ENCODE results near the gene UNC5B.

UNC5B gene

GRCh38 chr10:71324743-71325142 lies 112.4 kb downstream of the UNC5B start:
- in situ Hi-C loops (cut with HindIII; ENCODE audit: low sequenced_read_pairs) = no loop called here
- H3K4me3 ChIP-seq (ENCODE audit: low read depth, low read length) = no peak overlapping the region
- TF ChIP-seq CTCF (IDR thresholded peaks at IDR 0.05; ENCODE audit: low read depth, low read length, missing control alignments) = no peak
- DNase-seq (ENCODE audit: low read depth) = no peak

- TF ChIP-seq CTCF (IDR thresholded peaks at IDR 0.05; ENCODE audit: low read depth, low read length, missing control alignments) = no peak
- H3K4me3 ChIP-seq (ENCODE audit: low read depth, low read length) = no peak overlapping the region
- in situ Hi-C loops (cut with HindIII; ENCODE audit: low sequenced_read_pairs) = no loop called here
- no peak for DNase-seq (ENCODE audit: low read depth)
Observed at GRCh38 chr10:71325267-71325666, 112.9 kb downstream of the UNC5B start.

GRCh38 chr10:71326464-71326881 lies 114.1 kb downstream of the UNC5B start:
- no peak for TF ChIP-seq CTCF (IDR thresholded peaks at IDR 0.05; ENCODE audit: low read depth, low read length, missing control alignments)
- in situ Hi-C loops (cut with HindIII; ENCODE audit: low sequenced_read_pairs) = no loop called here
- H3K4me3 ChIP-seq (ENCODE audit: low read depth, low read length) = no peak overlapping the region
- DNase-seq (ENCODE audit: low read depth) = no peak

- no peak for DNase-seq (ENCODE audit: low read depth)
- no peak for TF ChIP-seq CTCF (IDR thresholded peaks at IDR 0.05; ENCODE audit: low read depth, low read length, missing control alignments)
- H3K4me3 ChIP-seq (ENCODE audit: low read depth, low read length) = no peak overlapping the region
- in situ Hi-C loops (cut with HindIII; ENCODE audit: low sequenced_read_pairs) = no loop called here
Observed at GRCh38 chr10:71330789-71331404, 118.5 kb downstream of the UNC5B start.

GRCh38 chr10:71331736-71332135 lies 119.4 kb downstream of the UNC5B start:
- in situ Hi-C loops (cut with HindIII; ENCODE audit: low sequenced_read_pairs) = no loop called here
- no peak for TF ChIP-seq CTCF (IDR thresholded peaks at IDR 0.05; ENCODE audit: low read depth, low read length, missing control alignments)
- DNase-seq (ENCODE audit: low read depth) = no peak
- no peak overlapping the region for H3K4me3 ChIP-seq (ENCODE audit: low read depth, low read length)

GRCh38 chr10:71332466-71332865 lies 120.1 kb downstream of the UNC5B start:
- no peak overlapping the region for H3K4me3 ChIP-seq (ENCODE audit: low read depth, low read length)
- in situ Hi-C loops (cut with HindIII; ENCODE audit: low sequenced_read_pairs) = no loop called here
- no peak for TF ChIP-seq CTCF (IDR thresholded peaks at IDR 0.05; ENCODE audit: low read depth, low read length, missing control alignments)
- no peak for DNase-seq (ENCODE audit: low read depth)
